ENCODE data around the gene PARP6.

PARP6 gene

GRCh38 chr15:72280751-72281150 lies 8.4 kb upstream of the PARP6 start:
- in situ Hi-C loops (cut with HindIII; ENCODE audit: low sequenced_read_pairs), result no loop called here

GRCh38 chr15:72278737-72279136 lies 6.4 kb upstream of the PARP6 start:
- in situ Hi-C loops (cut with HindIII; ENCODE audit: low sequenced_read_pairs), result loop anchor here (5.0 kb wide), 1 partner anchor 49 kb away; no protein-coding TSS in a partner anchor

- in situ Hi-C loops (cut with HindIII; ENCODE audit: low sequenced_read_pairs), result loop anchor here (5.0 kb wide), 1 partner anchor 51 kb away; no protein-coding TSS in a partner anchor
Measured at GRCh38 chr15:72276326-72276700, 4.0 kb upstream of the PARP6 start.

GRCh38 chr15:72275635-72276325 lies 3.4 kb upstream of the PARP6 start:
- in situ Hi-C loops (cut with HindIII; ENCODE audit: low sequenced_read_pairs), result loop anchor here (5.0 kb wide), 1 partner anchor 52 kb away; no protein-coding TSS in a partner anchor

- in situ Hi-C loops (cut with HindIII; ENCODE audit: low sequenced_read_pairs), result loop anchor here (5.0 kb wide), 1 partner anchor 71 kb away; no protein-coding TSS in a partner anchor
Measured at GRCh38 chr15:72272997-72273352, 621 bp upstream of the PARP6 start.

GRCh38 chr15:72271895-72272212 lies 500 bp downstream of the PARP6 start:
- in situ Hi-C loops (cut with HindIII; ENCODE audit: low sequenced_read_pairs), result loop anchor here (5.0 kb wide), 1 partner anchor 70 kb away; no protein-coding TSS in a partner anchor

GRCh38 chr15:72271221-72271620 lies 1.1 kb downstream of the PARP6 start:
- in situ Hi-C loops (cut with HindIII; ENCODE audit: low sequenced_read_pairs), result loop anchor here (5.0 kb wide), 1 partner anchor 69 kb away; no protein-coding TSS in a partner anchor

- in situ Hi-C loops (cut with HindIII; ENCODE audit: low sequenced_read_pairs), result loop anchor here (5.0 kb wide), 1 partner anchor 67 kb away; no protein-coding TSS in a partner anchor
Measured at GRCh38 chr15:72269739-72270138, 2.6 kb downstream of the PARP6 start.

- in situ Hi-C loops (cut with HindIII; ENCODE audit: low sequenced_read_pairs), result no loop called here
Measured at GRCh38 chr15:72265031-72265430, 7.3 kb downstream of the PARP6 start.

- in situ Hi-C loops (cut with HindIII; ENCODE audit: low sequenced_read_pairs), result no loop called here
Measured at GRCh38 chr15:72252663-72253299, 19.6 kb downstream of the PARP6 start.

GRCh38 chr15:72249142-72249810 lies 23.1 kb downstream of the PARP6 start:
- in situ Hi-C loops (cut with HindIII; ENCODE audit: low sequenced_read_pairs), result no loop called here

GRCh38 chr15:72248514-72248913 lies 23.8 kb downstream of the PARP6 start:
- in situ Hi-C loops (cut with HindIII; ENCODE audit: low sequenced_read_pairs), result no loop called here

- in situ Hi-C loops (cut with HindIII; ENCODE audit: low sequenced_read_pairs), result no loop called here
Measured at GRCh38 chr15:72242775-72243370, 29.5 kb downstream of the PARP6 start.

GRCh38 chr15:72239652-72240051 lies 32.7 kb downstream of the PARP6 start:
- in situ Hi-C loops (cut with HindIII; ENCODE audit: low sequenced_read_pairs), result no loop called here

GRCh38 chr15:72238586-72238985 lies 33.8 kb downstream of the PARP6 start:
- in situ Hi-C loops (cut with HindIII; ENCODE audit: low sequenced_read_pairs), result no loop called here

- in situ Hi-C loops (cut with HindIII; ENCODE audit: low sequenced_read_pairs), result no loop called here
Measured at GRCh38 chr15:72237853-72238224, 34.5 kb downstream of the PARP6 start.

GRCh38 chr15:72237029-72237852 lies 35.1 kb downstream of the PARP6 start:
- in situ Hi-C loops (cut with HindIII; ENCODE audit: low sequenced_read_pairs), result no loop called here

- in situ Hi-C loops (cut with HindIII; ENCODE audit: low sequenced_read_pairs), result no loop called here
Measured at GRCh38 chr15:72236381-72237003, 35.9 kb downstream of the PARP6 start.

GRCh38 chr15:72235298-72235697 lies 37.1 kb downstream of the PARP6 start:
- in situ Hi-C loops (cut with HindIII; ENCODE audit: low sequenced_read_pairs), result no loop called here

- in situ Hi-C loops (cut with HindIII; ENCODE audit: low sequenced_read_pairs), result no loop called here
Measured at GRCh38 chr15:72233769-72234168, 38.6 kb downstream of the PARP6 start.
